ENCODE results near the gene C1orf210. TPM values are rescaled to one million over a fixed set of nuclear protein-coding genes. Genes with fewer than 3 reads are reported as not detected.

The C1orf210 gene
- total and polyA plus RNA-seq, 9 of the 15 experiments (the other 6 are each of a cell fraction or from before 2014, with no cell fraction given), result 0.21 TPM; not detected in 8

DNA sequence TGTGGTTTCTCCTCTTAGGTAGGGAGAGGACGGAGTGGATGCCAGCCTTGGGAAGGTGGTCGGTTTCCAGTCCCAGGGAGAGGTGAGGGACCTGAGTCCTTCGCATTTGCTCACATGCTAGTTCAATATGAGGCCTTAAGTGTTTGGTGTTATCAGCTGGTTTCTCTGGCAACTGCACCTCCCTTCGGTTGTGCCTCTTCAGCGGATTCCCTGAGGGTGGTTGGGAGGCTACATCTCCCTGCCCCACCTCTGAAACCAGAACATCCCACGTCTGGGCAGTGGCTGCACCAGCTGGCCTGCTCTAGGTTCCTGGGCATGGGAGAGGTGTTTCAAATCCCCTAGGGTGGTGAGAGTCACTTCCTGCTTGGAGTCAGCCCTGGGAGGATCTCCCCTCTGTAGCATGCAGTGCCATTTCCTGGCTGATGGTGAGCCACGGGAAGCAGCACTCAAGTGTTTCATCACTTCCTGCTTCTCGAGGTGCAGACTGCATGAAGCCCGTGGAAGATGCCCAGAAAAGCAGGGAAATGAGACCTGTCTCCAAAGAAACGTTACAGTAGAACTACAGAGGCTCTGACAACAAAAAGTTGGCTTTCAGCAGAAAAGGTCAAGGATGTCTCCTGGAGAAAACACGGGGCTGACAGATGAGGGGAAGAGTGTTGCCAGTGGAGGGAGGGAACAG is 11.1 kb downstream of the C1orf210 start (continued):
- TF ChIP-seq, protein P1, sequence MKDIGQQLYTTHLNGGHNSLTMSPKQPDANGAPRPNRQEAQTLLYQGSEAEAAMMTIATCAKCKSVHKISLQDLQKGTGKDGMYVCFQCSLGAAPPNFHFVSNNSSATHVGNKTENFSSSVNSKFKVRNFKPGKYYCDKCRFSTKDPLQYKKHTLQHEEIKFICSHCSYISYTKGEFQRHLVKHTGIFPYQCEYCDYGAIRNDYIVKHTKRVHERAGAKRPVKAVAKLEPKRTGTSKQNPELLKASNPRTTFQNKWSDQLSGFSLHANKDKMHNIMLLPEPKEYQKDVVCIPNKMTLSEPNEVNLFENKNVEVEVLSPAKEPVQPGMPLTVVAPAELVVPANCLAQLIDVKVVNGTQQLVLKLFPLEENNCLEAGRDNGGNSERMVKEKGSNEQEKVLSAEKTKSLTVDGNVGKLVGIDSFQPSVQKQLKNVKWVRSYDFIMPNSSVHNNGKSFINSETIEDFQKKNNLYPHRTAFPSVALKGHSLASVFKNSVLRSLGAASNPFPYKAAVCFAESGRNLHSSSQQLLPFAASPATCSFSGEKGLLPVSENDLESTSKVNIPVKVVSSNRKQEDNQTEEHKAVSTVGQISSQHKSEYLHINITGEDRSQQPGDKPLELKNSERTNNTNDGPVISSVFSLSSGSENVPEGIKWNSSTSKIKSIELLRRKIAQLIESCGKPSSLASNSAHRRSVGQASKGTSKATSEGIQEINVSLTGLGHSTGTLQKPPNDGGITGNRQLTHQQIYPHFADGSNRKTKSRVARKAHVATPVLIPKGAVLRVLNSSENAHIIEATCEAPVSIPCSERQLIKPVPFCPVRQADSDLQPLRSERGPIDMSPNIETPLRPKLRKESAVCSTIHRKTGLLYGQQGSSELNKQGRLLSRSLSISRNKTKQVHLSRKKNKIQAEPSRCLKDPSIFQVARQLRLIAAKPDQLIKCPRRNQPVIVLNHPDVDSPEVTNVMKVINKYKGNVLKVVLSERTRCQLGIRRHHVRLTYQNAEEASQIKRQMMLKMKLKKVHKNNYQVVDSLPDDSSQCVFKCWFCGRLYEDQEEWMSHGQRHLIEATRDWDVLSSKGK (CRISPR knock-in tag; IDR thresholded peaks at IDR 0.05), result no peak
- TF ChIP-seq EHMT2 (IDR thresholded peaks at IDR 0.05) (peak; percentile 89), ZNF584 (CRISPR knock-in tag; IDR thresholded peaks at IDR 0.05; ENCODE audit: low read depth) (peak; percentile 79; the same call in 1 of the 2 replicates), NR2C2 (CRISPR knock-in tag; IDR thresholded peaks at IDR 0.05) (no peak), NR2C2 (tag; IDR thresholded peaks at IDR 0.05) (peak; percentile 43; the same call in 1 of the 2 replicates), RUNX1 (IDR thresholded peaks at IDR 0.05; ENCODE audit: low read depth) (no peak), ELF1 (tag; IDR thresholded peaks at IDR 0.05) (peak; percentile 62), LCOR (CRISPR knock-in tag; IDR thresholded peaks at IDR 0.05) (no peak), FOXM1 (IDR thresholded peaks at IDR 0.05; ENCODE audit: low read depth) (no peak), FOXM1 (CRISPR knock-in tag; IDR thresholded peaks at IDR 0.05; ENCODE audit: low read depth) (no peak), HINFP (tag; conservative IDR thresholded peaks at IDR 0.05; ENCODE audit: low read depth) (no peak), ZNF146 (CRISPR knock-in tag; IDR thresholded peaks at IDR 0.05; ENCODE audit: unreplicated experiment) (no peak), TRIM25 (IDR thresholded peaks at IDR 0.05; ENCODE audit: borderline replicate concordance) (no peak), NFRKB (IDR thresholded peaks at IDR 0.05; ENCODE audit: low read depth) (peak; percentile 36; the same call in 1 of the 2 replicates), ZNF175 (CRISPR knock-in tag; IDR thresholded peaks at IDR 0.05; ENCODE audit: low read depth) (peak; percentile 83), FOXJ2 (tag; IDR thresholded peaks at IDR 0.05) (peak; percentile 80), EP300 (IDR thresholded peaks at IDR 0.05; ENCODE audit: low read length) (no peak), ELK3 (CRISPR knock-in tag; IDR thresholded peaks at IDR 0.05) (no peak)
- TF ChIP-seq, protein P2, sequence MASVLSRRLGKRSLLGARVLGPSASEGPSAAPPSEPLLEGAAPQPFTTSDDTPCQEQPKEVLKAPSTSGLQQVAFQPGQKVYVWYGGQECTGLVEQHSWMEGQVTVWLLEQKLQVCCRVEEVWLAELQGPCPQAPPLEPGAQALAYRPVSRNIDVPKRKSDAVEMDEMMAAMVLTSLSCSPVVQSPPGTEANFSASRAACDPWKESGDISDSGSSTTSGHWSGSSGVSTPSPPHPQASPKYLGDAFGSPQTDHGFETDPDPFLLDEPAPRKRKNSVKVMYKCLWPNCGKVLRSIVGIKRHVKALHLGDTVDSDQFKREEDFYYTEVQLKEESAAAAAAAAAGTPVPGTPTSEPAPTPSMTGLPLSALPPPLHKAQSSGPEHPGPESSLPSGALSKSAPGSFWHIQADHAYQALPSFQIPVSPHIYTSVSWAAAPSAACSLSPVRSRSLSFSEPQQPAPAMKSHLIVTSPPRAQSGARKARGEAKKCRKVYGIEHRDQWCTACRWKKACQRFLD (CRISPR knock-in tag; IDR thresholded peaks at IDR 0.05), result no peak; the same call in 1 of the 2 replicates
